GM23338 (cell line): ENCODE data around the gene GFER. TPM values are rescaled to one million over a fixed set of nuclear protein-coding genes. Genes with fewer than 3 reads are reported as not detected.

Source experiments
- ATAC-seq: fragments of 200-7000 bp; cut with Tn5 transposase; 3 replicates; pipeline ENCODE4 v1.9.1; 2020
- DNase-seq: peaks from one replicate; pipeline ENCODE4 v3.0.0-alpha.2; 2015; ENCODE audit warnings: low spot score
- H2AFZ ChIP-seq: fragments of 200-600 bp; sonication (generic); 2 replicates; pipeline ENCODE4 v1.8.0; 2016; ENCODE audit warnings: antibody characterized with exemption, mild to moderate bottlenecking, moderate library complexity
- H3F3A ChIP-seq: fragments of 200-600 bp; sonication (generic); replicated peaks from 2 replicates; pipeline ENCODE4 v1.8.0; 2017; ENCODE audit warnings: antibody characterized with exemption, mixed run types, low read depth
- H3K27ac ChIP-seq: fragments of 200-600 bp; sonication (generic); 2 replicates; pipeline ENCODE4 v1.6.1; 2016; ENCODE audit warnings: low read depth
- H3K27me3 ChIP-seq: fragments of 200-600 bp; sonication (generic); 2 replicates; pipeline ENCODE4 v1.8.0; 2016; ENCODE audit warnings: mild to moderate bottlenecking, mixed run types, moderate library complexity; ENCODE audit not compliant: insufficient read depth
- H3K36me3 ChIP-seq: fragments of 200-600 bp; sonication (generic); 2 replicates; pipeline ENCODE4 v1.8.0; 2016; ENCODE audit warnings: mild to moderate bottlenecking; ENCODE audit not compliant: insufficient read depth
- H3K4me1 ChIP-seq: fragments of 200-600 bp; sonication (generic); 2 replicates; pipeline ENCODE4 v1.8.0; 2016; ENCODE audit warnings: mild to moderate bottlenecking, moderate library complexity; ENCODE audit not compliant: insufficient read depth
- H3K4me2 ChIP-seq: fragments of 200-600 bp; sonication (generic); 2 replicates; pipeline ENCODE4 v1.7.1; 2017; ENCODE audit warnings: mixed run types
- H3K4me3 ChIP-seq: fragments of 200-600 bp; sonication (generic); 2 replicates; pipeline ENCODE4 v1.6.1; 2016; ENCODE audit warnings: mixed run types
- H3K79me2 ChIP-seq: fragments of 200-600 bp; sonication (generic); replicated peaks from 2 replicates; pipeline ENCODE4 v1.8.0; 2017; ENCODE audit warnings: mild to moderate bottlenecking; ENCODE audit not compliant: insufficient read depth
- H3K9me2 ChIP-seq: fragments of 200-600 bp; sonication (generic); 2 replicates; pipeline ENCODE4 v1.8.0; 2017; ENCODE audit not compliant: insufficient read depth
- H4K20me1 ChIP-seq: fragments of 200-600 bp; sonication (generic); replicated peaks from 2 replicates; pipeline ENCODE4 v1.8.0; 2017; ENCODE audit warnings: mild to moderate bottlenecking; ENCODE audit not compliant: insufficient read depth
- H3K27ac Mint-ChIP-seq: 2 replicates; pipeline ENCODE4 v1.8.0; 2020; ENCODE audit warnings: inconsistent platforms, mild to moderate bottlenecking, moderate library complexity, mixed read lengths
- H3K27me3 Mint-ChIP-seq: 3 replicates; pipeline ENCODE4 v1.8.0; 2022; ENCODE audit warnings: low read depth, mild to moderate bottlenecking, moderate library complexity, mixed read lengths, inconsistent platforms; ENCODE audit not compliant: insufficient read depth, poor library complexity
- H3K36me3 Mint-ChIP-seq: 3 replicates; pipeline ENCODE4 v1.8.0; 2021; ENCODE audit warnings: low read depth, mild to moderate bottlenecking, inconsistent platforms, moderate library complexity, mixed read lengths
- H3K4me1 Mint-ChIP-seq: 3 replicates; pipeline ENCODE4 v1.8.0; 2020; ENCODE audit warnings: mild to moderate bottlenecking, inconsistent platforms, mixed read lengths
- H3K4me3 Mint-ChIP-seq: 3 replicates; pipeline ENCODE4 v1.8.0; 2021; ENCODE audit warnings: moderate library complexity, mild to moderate bottlenecking, inconsistent platforms, mixed read lengths
- H3K9me3 Mint-ChIP-seq: 3 replicates; pipeline ENCODE4 v1.8.0; 2020; ENCODE audit warnings: moderate library complexity, mild to moderate bottlenecking, inconsistent platforms, mixed read lengths
- EZH2 ChIP-seq: fragments of 200-600 bp; sonication (generic); IDR thresholded peaks from one replicate; pipeline ENCODE4 v1.8.0; 2017; ENCODE audit warnings: antibody characterized with exemption, mild to moderate bottlenecking, low read depth; ENCODE audit not compliant: unreplicated experiment
- EZH2phosphoT487 ChIP-seq: fragments of 200-600 bp; sonication (generic); IDR thresholded peaks from one replicate; pipeline ENCODE4 v1.8.1; 2018; ENCODE audit warnings: antibody characterized with exemption; ENCODE audit not compliant: unreplicated experiment
- POLR2AphosphoS5 ChIP-seq: IDR thresholded peaks from 2 replicates; pipeline ENCODE4 v1.6.1; 2016; ENCODE audit warnings: antibody characterized with exemption, low read depth
- STAT1 ChIP-seq: IDR thresholded peaks from one replicate; pipeline ENCODE4 v1.6.1; 2016; ENCODE audit warnings: antibody characterized with exemption; ENCODE audit not compliant: unreplicated experiment
- ZNF114 ChIP-seq: fragments of 250-450 bp; sonication (Bioruptor Pico); IDR thresholded peaks from 2 replicates; pipeline ENCODE4 v1.5.0; 2020; ENCODE audit warnings: mild to moderate bottlenecking, moderate library complexity
- ZNF331 ChIP-seq: fragments of 250-450 bp; sonication (Bioruptor Pico); IDR thresholded peaks from 2 replicates; pipeline ENCODE4 v1.5.0; 2020; ENCODE audit warnings: low read depth, mild to moderate bottlenecking, moderate library complexity
- polyA plus RNA-seq: library from polyadenylated mRNA; unstranded; fragments of >200 nt; fragmentation: Nextera tagmentation; extraction: Ambion mirVana; gene quantifications from 2 replicates; pipeline ENCODE4 v1.2.1, GENCODE V29; 2016
- total RNA-seq: library from RNA; depleted of rRNA; stranded (reverse); fragments of >200 nt; shearing (Covaris generic); gene quantifications from 2 replicates; pipeline ENCODE4 v1.2.3, GENCODE V29; 2014
- TF ChIP-seq, protein P1 (sequence below): IDR thresholded peaks from one replicate; pipeline ENCODE4 v1.6.1; 2018; ENCODE audit warnings: antibody characterized with exemption; ENCODE audit not compliant: unreplicated experiment
- TF ChIP-seq, protein P2 (sequence below), 2 experiments: fragments of 200-600 bp in 1 of 2; sonication (generic) in 1 of 2; conservative IDR thresholded peaks; 2 replicates each; pipeline versions ENCODE4 v1.5.1 to v1.6.1; 2016 to 2017; ENCODE audit warnings: antibody characterized with exemption in 2 of 2, low read depth in 2 of 2, mild to moderate bottlenecking in 2 of 2, moderate library complexity in 1 of 2

The GFER gene
- total and polyA plus RNA-seq, 2 experiments from 2014 or later: 40.1 to 64.5 TPM

DNA sequence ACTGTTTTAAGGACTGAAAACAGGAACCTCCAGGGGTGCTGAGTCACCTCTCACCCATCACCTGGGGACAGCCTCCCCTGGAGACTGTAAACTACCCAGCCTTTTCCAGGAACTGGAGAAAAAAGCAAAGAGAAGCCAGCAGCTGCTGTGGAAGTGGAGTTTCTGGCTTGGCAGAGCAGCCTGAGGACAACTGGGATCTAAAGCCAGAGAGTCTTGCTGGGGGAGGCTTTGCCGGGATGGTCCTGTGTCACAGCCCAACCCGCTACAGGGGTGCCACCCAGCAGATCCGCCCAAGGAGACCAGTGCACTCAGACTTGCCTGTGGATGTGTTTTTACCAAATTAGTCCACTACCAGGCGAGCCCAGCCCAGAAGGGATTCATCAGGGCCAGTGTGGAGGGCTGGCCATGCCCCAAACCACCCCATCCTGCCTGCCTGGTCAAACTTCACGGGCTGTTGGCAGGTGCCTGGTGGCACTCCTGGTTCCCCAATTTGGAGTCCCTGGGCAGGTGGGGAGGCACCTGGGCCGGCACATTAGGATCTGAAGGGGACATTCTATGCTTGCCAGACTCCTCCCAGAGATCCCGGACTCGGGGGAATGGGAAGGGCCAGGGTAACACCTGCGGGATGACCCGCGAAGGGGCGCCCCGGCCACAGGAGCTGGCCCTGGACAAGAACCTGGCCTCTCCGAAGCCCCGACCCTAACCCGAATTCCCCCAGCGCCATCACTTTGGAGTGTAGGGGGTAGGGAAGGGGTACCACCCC is 41.8 kb upstream of the GFER start (continued):
- TF ChIP-seq, protein P1, sequence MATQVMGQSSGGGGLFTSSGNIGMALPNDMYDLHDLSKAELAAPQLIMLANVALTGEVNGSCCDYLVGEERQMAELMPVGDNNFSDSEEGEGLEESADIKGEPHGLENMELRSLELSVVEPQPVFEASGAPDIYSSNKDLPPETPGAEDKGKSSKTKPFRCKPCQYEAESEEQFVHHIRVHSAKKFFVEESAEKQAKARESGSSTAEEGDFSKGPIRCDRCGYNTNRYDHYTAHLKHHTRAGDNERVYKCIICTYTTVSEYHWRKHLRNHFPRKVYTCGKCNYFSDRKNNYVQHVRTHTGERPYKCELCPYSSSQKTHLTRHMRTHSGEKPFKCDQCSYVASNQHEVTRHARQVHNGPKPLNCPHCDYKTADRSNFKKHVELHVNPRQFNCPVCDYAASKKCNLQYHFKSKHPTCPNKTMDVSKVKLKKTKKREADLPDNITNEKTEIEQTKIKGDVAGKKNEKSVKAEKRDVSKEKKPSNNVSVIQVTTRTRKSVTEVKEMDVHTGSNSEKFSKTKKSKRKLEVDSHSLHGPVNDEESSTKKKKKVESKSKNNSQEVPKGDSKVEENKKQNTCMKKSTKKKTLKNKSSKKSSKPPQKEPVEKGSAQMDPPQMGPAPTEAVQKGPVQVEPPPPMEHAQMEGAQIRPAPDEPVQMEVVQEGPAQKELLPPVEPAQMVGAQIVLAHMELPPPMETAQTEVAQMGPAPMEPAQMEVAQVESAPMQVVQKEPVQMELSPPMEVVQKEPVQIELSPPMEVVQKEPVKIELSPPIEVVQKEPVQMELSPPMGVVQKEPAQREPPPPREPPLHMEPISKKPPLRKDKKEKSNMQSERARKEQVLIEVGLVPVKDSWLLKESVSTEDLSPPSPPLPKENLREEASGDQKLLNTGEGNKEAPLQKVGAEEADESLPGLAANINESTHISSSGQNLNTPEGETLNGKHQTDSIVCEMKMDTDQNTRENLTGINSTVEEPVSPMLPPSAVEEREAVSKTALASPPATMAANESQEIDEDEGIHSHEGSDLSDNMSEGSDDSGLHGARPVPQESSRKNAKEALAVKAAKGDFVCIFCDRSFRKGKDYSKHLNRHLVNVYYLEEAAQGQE: no peak
- TF ChIP-seq ZNF331 (CRISPR knock-in tag) (no peak), EZH2phosphoT487 (no peak), EZH2 (no peak), POLR2AphosphoS5 (no peak), STAT1 (no peak)
- TF ChIP-seq, protein P2, sequence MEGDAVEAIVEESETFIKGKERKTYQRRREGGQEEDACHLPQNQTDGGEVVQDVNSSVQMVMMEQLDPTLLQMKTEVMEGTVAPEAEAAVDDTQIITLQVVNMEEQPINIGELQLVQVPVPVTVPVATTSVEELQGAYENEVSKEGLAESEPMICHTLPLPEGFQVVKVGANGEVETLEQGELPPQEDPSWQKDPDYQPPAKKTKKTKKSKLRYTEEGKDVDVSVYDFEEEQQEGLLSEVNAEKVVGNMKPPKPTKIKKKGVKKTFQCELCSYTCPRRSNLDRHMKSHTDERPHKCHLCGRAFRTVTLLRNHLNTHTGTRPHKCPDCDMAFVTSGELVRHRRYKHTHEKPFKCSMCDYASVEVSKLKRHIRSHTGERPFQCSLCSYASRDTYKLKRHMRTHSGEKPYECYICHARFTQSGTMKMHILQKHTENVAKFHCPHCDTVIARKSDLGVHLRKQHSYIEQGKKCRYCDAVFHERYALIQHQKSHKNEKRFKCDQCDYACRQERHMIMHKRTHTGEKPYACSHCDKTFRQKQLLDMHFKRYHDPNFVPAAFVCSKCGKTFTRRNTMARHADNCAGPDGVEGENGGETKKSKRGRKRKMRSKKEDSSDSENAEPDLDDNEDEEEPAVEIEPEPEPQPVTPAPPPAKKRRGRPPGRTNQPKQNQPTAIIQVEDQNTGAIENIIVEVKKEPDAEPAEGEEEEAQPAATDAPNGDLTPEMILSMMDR (conservative IDR thresholded peaks at IDR 0.05; ENCODE audit: low read depth in 2 of 2): no peak

DNA sequence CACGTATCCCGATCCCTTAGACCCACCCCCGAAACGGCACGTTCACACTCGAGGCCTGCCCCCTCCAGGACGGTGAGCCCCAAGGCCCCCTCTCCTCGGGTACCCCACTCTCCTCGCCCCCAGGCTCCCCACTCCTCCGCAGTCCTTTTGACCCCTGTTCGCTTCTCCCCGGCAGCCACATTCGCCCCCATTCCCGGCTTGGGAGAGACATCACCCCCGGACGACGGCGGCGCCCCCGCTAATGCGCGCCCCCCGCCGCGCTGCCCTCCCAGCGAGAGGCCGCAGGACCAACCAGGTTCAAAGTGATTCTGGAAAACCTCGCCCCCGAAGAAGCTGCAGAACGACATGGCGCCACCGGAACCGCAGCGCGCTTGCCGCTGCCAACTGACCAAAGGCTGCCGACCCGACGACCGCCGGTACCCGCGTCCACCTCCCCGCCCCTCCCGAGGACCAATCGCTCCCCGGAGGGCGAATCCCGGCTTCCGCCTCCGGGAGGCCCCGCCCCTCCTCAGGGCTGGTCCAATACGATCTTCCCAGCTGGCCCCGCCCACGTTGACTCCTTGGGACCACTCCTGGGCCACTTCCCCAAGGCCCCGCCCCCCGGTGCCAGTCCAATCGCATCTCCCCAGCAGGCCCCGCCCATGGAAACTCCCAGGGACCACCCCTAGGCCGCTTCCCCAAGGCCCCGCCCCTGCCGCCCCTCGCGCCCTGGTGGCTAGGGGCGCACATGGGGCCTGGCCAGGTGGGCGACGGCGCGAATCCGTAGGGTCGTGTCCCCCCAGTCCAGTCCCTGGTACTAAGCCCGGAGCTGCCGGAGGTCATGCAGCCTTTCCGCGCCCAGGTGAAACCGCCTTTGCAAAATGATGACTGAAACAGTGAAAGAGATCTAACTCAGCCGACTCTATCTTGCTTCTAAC is 40.9 kb upstream of the GFER start, which contains the start of gene MSRB1:
Gene MSRB1, minus strand, starts transcription at position 390 of the 917 bp plus-strand sequence. Its CDS starts 43 bp downstream, at position 347.
- H3K36me3 ChIP-seq: no peaks in the 10 kb centered on the region
- no peak for TF ChIP-seq ZNF114
- no peak for TF ChIP-seq EZH2
- TF ChIP-seq ZNF331 (CRISPR knock-in tag): no peak
- no peak for TF ChIP-seq EZH2phosphoT487
- TF ChIP-seq, protein P1: peak; percentile 24
- TF ChIP-seq POLR2AphosphoS5: peak; percentile 94
- TF ChIP-seq, protein P2 (conservative IDR thresholded peaks at IDR 0.05; ENCODE audit: low read depth in 2 of 2): 0 out of 4 replicates have a peak, but pooled peaks of 1 of the 2 experiments have one; percentile 4
- DNase-seq (peak; percentile 100), ATAC-seq (peak; percentile 79)
- H2AFZ ChIP-seq: peak within 1 kb of the TSS; percentile 98
- H3K4me1 ChIP-seq: peaks cover 15% of the 10 kb centered on the region; the same call in 1 of the 2 replicates
- H3K4me3 ChIP-seq: peak within 1 kb of the TSS; percentile 97
- H3K9me2 ChIP-seq: no peaks in the 10 kb centered on the region
- Mint-ChIP-seq H3K36me3 (peaks cover 13% of the 10 kb centered on the region), H3K27ac (no peak within 1 kb of the TSS), H3K9me3 (no peaks in the 10 kb centered on the region), H3K27me3 (peaks cover 14% of the 10 kb centered on the region), H3K4me3 (peak within 1 kb of the TSS; percentile 85), H3K4me1 (peaks cover 20% of the 10 kb centered on the region)
- no peaks in the 10 kb centered on the region for H3K27me3 ChIP-seq
- peak within 1 kb of the TSS; percentile 93 for H3K4me2 ChIP-seq
- H3F3A ChIP-seq: 0 out of 2 replicates have a peak, but pooled peaks cover 10% of the 10 kb centered on the region
- no peaks in the 10 kb centered on the region for H3K79me2 ChIP-seq
- H4K20me1 ChIP-seq: no peaks in the 10 kb centered on the region; the same call in 1 of the 2 replicates
- H3K27ac ChIP-seq: no peak within 1 kb of the TSS
